K562 (cell line): ENCODE measurements around the gene WDR3. TPM values are rescaled to one million over a fixed set of nuclear protein-coding genes. Genes with fewer than 3 reads are reported as not detected.

ENCODE experiments used
- ATAC-seq: fragments of 200-7000 bp; cut with Tn5 transposase; 3 replicates; pipeline ENCODE4 v1.9.1; 2020; ENCODE audit warnings: moderate library complexity
- BruUV-seq: library from RNA; stranded (reverse); fragments of 400-500 nt; replicated peaks from 2 replicates; lab custom pipeline; 2021; lab: Mats Ljungman, UMichigan
- CTCF ChIA-PET: fragments of 300-600 bp; formaldehyde crosslinking; extraction: SDS; loops from one replicate; lab custom pipeline; 2021; ENCODE audit warnings: low intra/inter-chr PET ratio; lab: Yijun Ruan, JAX
- POLR2A ChIA-PET: fragments of 300-600, 350-650 bp; sonication (Branson Sonifier 250); formaldehyde crosslinking; extraction: SDS; loops from one replicate; lab custom pipeline; 2021; ENCODE audit warnings: antibody characterized with exemption, inconsistent platforms; lab: Yijun Ruan, JAX
- DNase-seq, 4 experiments: peaks; one replicate each; pipeline versions ENCODE4 v3.0.0 to v3.0.0-alpha.2; 2011 to 2018; ENCODE audit warnings: low spot score in 3 of 4, mixed read lengths in 3 of 4; ENCODE audit errors: extremely low read depth in 1 of 4
- FAIRE-seq: peaks from 2 replicates; lab custom pipeline; 2011; peaks lifted over from hg19 to GRCh38; lab: Jason Lieb, UNC
- H2AFZ ChIP-seq: 2 replicates; pipeline ENCODE4 v1.6.0; 2011; ENCODE audit warnings: low read depth, low read length, control low read depth, inconsistent platforms
- H3K27ac ChIP-seq: fragments of 200-600 bp; 3 replicates; pipeline ENCODE4 v1.8.0; 2011; ENCODE audit warnings: low read depth, mild to moderate bottlenecking, control low read depth, inconsistent platforms, low read length, moderate library complexity, mixed read lengths; ENCODE audit errors: extremely low read depth
- H3K27me3 ChIP-seq, 2 experiments: fragments of 300-600 bp in 1 of 2; 2 replicates in 1 of 2; 3 replicates in 1 of 2; pipeline versions ENCODE4 v1.6.0 to v1.8.0; 2011; ENCODE audit warnings: inconsistent platforms in 2 of 2, low read length in 2 of 2, mild to moderate bottlenecking in 1 of 2, mixed read lengths in 1 of 2, moderate library complexity in 1 of 2; ENCODE audit not compliant: control insufficient read depth in 2 of 2, insufficient read depth in 2 of 2
- H3K36me3 ChIP-seq: fragments of 300-600 bp; 3 replicates; pipeline ENCODE4 v1.8.0; 2011; ENCODE audit warnings: mild to moderate bottlenecking, low read length, inconsistent platforms; ENCODE audit not compliant: control insufficient read depth, insufficient read depth
- H3K4me1 ChIP-seq, 2 experiments: fragments of 200-600 bp in 1 of 2; replicated peaks in 1 of 2; 2 replicates in 1 of 2; 3 replicates in 1 of 2; pipeline versions ENCODE4 v1.5.1 to v1.8.0; 2011; ENCODE audit warnings: inconsistent platforms in 2 of 2, low read length in 2 of 2, mild to moderate bottlenecking in 1 of 2, mixed read lengths in 1 of 2, moderate library complexity in 1 of 2; ENCODE audit not compliant: control insufficient read depth in 2 of 2, insufficient read depth in 2 of 2
- H3K4me2 ChIP-seq: 2 replicates; pipeline ENCODE4 v1.6.1; 2011; ENCODE audit warnings: low read length, control low read depth, inconsistent platforms, mixed read lengths; ENCODE audit not compliant: insufficient read depth
- H3K4me3 ChIP-seq: fragments of 200-600 bp; sonication (generic), shearing (Covaris generic); 2 replicates; pipeline ENCODE4 v1.5.1; 2016; ENCODE audit warnings: control low read depth, inconsistent platforms
- H3K79me2 ChIP-seq: fragments of 200-600 bp; 3 replicates; pipeline ENCODE4 v1.8.0; 2011; ENCODE audit warnings: low read length, inconsistent platforms; ENCODE audit not compliant: control insufficient read depth, insufficient read depth
- H3K9ac ChIP-seq, 2 experiments: 2 replicates each; pipeline versions ENCODE4 v1.6.0 to v1.6.1; 2011; ENCODE audit warnings: low read depth in 2 of 2, low read length in 2 of 2, control low read depth in 1 of 2, inconsistent platforms in 1 of 2, mild to moderate bottlenecking in 1 of 2, mixed read lengths in 1 of 2; ENCODE audit not compliant: insufficient read depth in 1 of 2
- H3K9me1 ChIP-seq: one replicate; pipeline ENCODE4 v1.6.0; 2011; ENCODE audit warnings: inconsistent platforms, mild to moderate bottlenecking, low read length, moderate library complexity; ENCODE audit not compliant: control insufficient read depth, insufficient read depth
- H3K9me3 ChIP-seq: replicated peaks from 2 replicates; pipeline ENCODE4 v1.5.1; 2011; ENCODE audit warnings: low read depth, low read length, inconsistent platforms; ENCODE audit not compliant: control insufficient read depth, insufficient read depth
- H4K20me1 ChIP-seq: replicated peaks from 2 replicates; pipeline ENCODE4 v1.6.1; 2011; ENCODE audit warnings: low read length, inconsistent platforms, mixed read lengths; ENCODE audit not compliant: control insufficient read depth, insufficient read depth
- CEBPG ChIP-seq, 3 experiments: fragments of 200-800 bp in 1 of 3; sonication (Bioruptor generic) in 1 of 3; sonication (generic) in 1 of 3; formaldehyde crosslinking in 1 of 3; IDR thresholded peaks in 2 of 3; conservative IDR thresholded peaks in 1 of 3; 2 replicates each; pipeline versions ENCODE4 v1.6.1 to v1.8.0; 2016 to 2022; ENCODE audit warnings: missing compliant biosample characterization in 2 of 3, missing genetic modification characterization in 2 of 3, mild to moderate bottlenecking in 1 of 3, missing genetic modification reagents in 1 of 3
- DDX20 ChIP-seq: fragments of 450-650 bp; IDR thresholded peaks from 2 replicates; pipeline ENCODE4 v1.6.1; 2016; ENCODE audit warnings: missing genetic modification characterization, low read depth, mild to moderate bottlenecking, missing compliant biosample characterization, moderate library complexity
- MTA2 ChIP-seq: fragments of 450-650 bp; IDR thresholded peaks from 2 replicates; pipeline ENCODE4 v1.6.1; 2016; ENCODE audit warnings: low read depth
- NEUROD1 ChIP-seq: fragments of 150-350 bp; IDR thresholded peaks from 2 replicates; pipeline ENCODE4 v1.6.1; 2014; ENCODE audit warnings: borderline replicate concordance, low read length, low read depth; ENCODE audit not compliant: partially characterized antibody
- ZNF175 ChIP-seq: fragments of 200-800 bp; sonication (Bioruptor generic); IDR thresholded peaks from 2 replicates; pipeline ENCODE4 v1.6.1; 2016; ENCODE audit warnings: low read depth, mild to moderate bottlenecking, missing genetic modification characterization, missing compliant biosample characterization
- ZNF780A ChIP-seq: fragments of 250-450 bp; sonication (Bioruptor Pico); IDR thresholded peaks from 2 replicates; pipeline ENCODE4 v1.5.0; 2021; ENCODE audit warnings: mild to moderate bottlenecking
- WGBS: fragments of 100-300 bp; shearing (Covaris generic); methylation state at CpG from one replicate; pipeline ENCODE4 v1.1.6; 2016; ENCODE audit warnings: low coverage, mixed read lengths; ENCODE audit not compliant: insufficient coverage; ENCODE audit errors: missing lambda C conversion rate; 5-methylcytosine and 5-hydroxymethylcytosine counted together
- in situ Hi-C: fragments of 300-500 bp; cut with MboI; formaldehyde crosslinking; loops from 4 replicates; pipeline ENCODE4 v1.15.0; 2018; ENCODE audit warnings: inconsistent platforms, mixed read lengths
- intact Hi-C: fragments of 100-400 bp; cut with micrococcal nuclease; formaldehyde crosslinking; loops from 2 replicates; pipeline ENCODE4 v1.14.2; 2022
- polyA plus RNA-seq, 8 experiments: library from polyadenylated mRNA; depleted of rRNA in 4 of 8; stranded (reverse) in 5 of 8; unstranded in 3 of 8; fragments of >200 nt; fragmentation: Nextera tagmentation in 2 of 8; fragmentation: Illumina TruSeq in 1 of 8; extraction: Ambion mirVana in 2 of 8; extraction: Trizol in 1 of 8; gene quantifications; 2 replicates each; pipeline versions ENCODE4 v1.2.1 to v1.2.3, GENCODE V29; 2011 to 2014; ENCODE audit warnings: inconsistent platforms in 1 of 8, missing spikeins in 1 of 8
- total RNA-seq, 7 experiments: library from RNA; depleted of rRNA in 6 of 7; stranded (reverse); fragments of >200 nt in 6 of 7; fragmentation: Illumina TruSeq in 2 of 7; extraction: Trizol in 2 of 7; gene quantifications; 2 replicates each; pipeline versions ENCODE4 v1.2.1 to v1.2.3, GENCODE V29; 2011 to 2021; ENCODE audit warnings: low replicate concordance in 1 of 7
- TF ChIP-seq, protein P1 (sequence below): IDR thresholded peaks from 2 replicates; pipeline ENCODE4 v1.6.1; 2011; ENCODE audit not compliant: insufficient read length; ENCODE audit errors: extremely low read depth
- TF ChIP-seq, protein P2 (sequence below): sonication (generic); formaldehyde crosslinking; IDR thresholded peaks from 2 replicates; pipeline ENCODE4 v1.4.0; 2020; ENCODE audit warnings: mild to moderate bottlenecking, missing genetic modification reagents
- TF ChIP-seq, protein P3 (sequence below): fragments of 250-450 bp; sonication (Bioruptor Pico); IDR thresholded peaks from 2 replicates; pipeline ENCODE4 v1.4.0; 2020; ENCODE audit warnings: mild to moderate bottlenecking, moderate library complexity

Gene WDR3
- total and polyA plus RNA-seq, 9 of the 15 experiments (the other 6 are each of a cell fraction or from before 2014, with no cell fraction given): 40.6 to 122 (median 76.5) TPM

DNA sequence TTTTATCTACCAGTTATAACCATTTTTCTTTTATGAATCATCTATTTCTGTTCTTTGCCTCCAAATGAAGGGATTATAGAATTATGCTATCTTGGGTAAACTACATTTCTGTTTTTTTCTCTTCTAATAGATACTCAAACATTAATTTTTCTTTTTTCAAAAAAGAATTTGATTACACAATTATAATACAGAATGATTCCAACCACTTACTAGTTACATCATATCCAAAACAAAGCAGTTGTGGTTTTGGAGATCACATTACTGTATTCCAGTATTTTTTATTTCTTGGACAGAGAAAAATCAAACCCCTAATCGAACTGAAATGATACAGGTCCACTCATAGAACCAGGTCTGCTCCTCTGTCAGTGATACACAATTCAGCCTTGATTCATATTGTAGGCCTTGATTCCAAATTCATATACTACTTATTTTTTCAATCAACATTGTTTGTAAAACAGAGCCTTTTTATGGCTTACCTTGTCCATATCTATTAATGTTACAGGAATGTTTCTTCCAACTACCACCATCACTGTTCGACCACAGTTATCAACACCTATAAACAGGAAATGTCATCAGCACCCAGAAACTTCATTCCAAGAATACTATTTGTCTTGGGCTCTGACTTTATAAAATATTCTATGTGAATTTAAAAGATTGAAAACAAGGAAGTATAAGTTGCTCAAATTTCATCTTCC, 43.3 kb upstream of the WDR3 start:
- ChIA-PET CTCF (no interaction called here), POLR2A (interaction anchor here (0.8 kb wide), 1 partner anchor 44 kb away, joined by 3 read pairs; no protein-coding TSS in a partner anchor)
- Histone ChIP-seq H3K9me3 (no peaks in the 10 kb centered on the region), H3K4me2 (no peak overlapping the region), H3K27me3 (no peaks in the 10 kb centered on the region), H3K4me1 (no peaks in the 10 kb centered on the region), H2AFZ (no peak overlapping the region), H3K36me3 (peaks cover 5% of the 10 kb centered on the region; the same call in 1 of the 3 replicates), H3K27ac (no peak overlapping the region), H3K4me3 (no peak overlapping the region), H4K20me1 (no peaks in the 10 kb centered on the region), H3K9ac (no peak overlapping the region), H3K79me2 (no peaks in the 10 kb centered on the region), H3K9me1 (no peaks in the 10 kb centered on the region)
- FAIRE-seq: no peak
- BruUV-seq: no TSS peak
- WGBS: 44% methylated on average over 2 of the region's 2 CpGs
- no peak for ATAC-seq
- no peak for TF ChIP-seq CEBPG (CRISPR knock-in tag; IDR thresholded peaks at IDR 0.05)
- TF ChIP-seq CEBPG (tag; conservative IDR thresholded peaks at IDR 0.05 in 1 of 2, IDR thresholded peaks at IDR 0.05 in 1 of 2): 0 out of 4 replicates have a peak, but pooled peaks of 1 of the 2 experiments have one; percentile 41
- TF ChIP-seq, protein P1, sequence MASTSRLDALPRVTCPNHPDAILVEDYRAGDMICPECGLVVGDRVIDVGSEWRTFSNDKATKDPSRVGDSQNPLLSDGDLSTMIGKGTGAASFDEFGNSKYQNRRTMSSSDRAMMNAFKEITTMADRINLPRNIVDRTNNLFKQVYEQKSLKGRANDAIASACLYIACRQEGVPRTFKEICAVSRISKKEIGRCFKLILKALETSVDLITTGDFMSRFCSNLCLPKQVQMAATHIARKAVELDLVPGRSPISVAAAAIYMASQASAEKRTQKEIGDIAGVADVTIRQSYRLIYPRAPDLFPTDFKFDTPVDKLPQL: no peak
- DNase-seq: no peak
- in situ Hi-C loops (no loop called here), intact Hi-C loops (no loop called here)

DNA sequence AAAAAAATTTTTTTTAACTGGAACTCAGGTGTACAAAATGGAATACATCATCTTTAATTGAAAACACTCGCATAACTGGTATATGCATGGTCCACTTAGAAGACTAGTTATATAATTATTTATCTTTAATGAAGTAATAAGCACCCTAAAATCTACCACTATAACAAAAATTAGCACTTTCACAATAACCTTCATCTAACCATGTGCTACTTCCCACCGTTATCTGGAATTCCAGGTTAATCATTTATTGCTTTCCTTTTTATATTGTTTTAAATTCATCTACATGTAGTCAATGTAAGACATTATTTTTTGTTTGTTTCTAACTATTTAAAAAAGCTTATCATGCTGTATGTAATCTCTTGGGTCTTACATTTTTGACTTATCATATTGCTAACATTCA, 39.1 kb upstream of the WDR3 start:
- BruUV-seq: no TSS peak
- no peaks in the 10 kb centered on the region for H3K27me3 ChIP-seq
- H2AFZ ChIP-seq: no peak overlapping the region
- no peaks in the 10 kb centered on the region for H3K9me3 ChIP-seq
- ChIA-PET CTCF (no interaction called here), POLR2A (no interaction called here)
- DNase-seq (no peak), ATAC-seq (no peak), FAIRE-seq (no peak)
- H3K4me3 ChIP-seq: no peak overlapping the region
- no peak overlapping the region for H3K4me2 ChIP-seq
- in situ Hi-C loops (no loop called here), intact Hi-C loops (loop anchor here (10.0 kb wide), 2 partner anchors 196 to 826 kb away; partner anchors contain the start of gene TTF2)
- H3K27ac ChIP-seq: no peak overlapping the region
- H3K4me1 ChIP-seq: no peaks in the 10 kb centered on the region
- no peaks in the 10 kb centered on the region for H4K20me1 ChIP-seq
- WGBS: 77% methylated on average over 2 of the region's 2 CpGs
- H3K9ac ChIP-seq: no peak overlapping the region
- no peaks in the 10 kb centered on the region for H3K9me1 ChIP-seq
- H3K79me2 ChIP-seq: no peaks in the 10 kb centered on the region
- H3K36me3 ChIP-seq: peaks cover 10% of the 10 kb centered on the region; the same call in 2 of the 3 replicates
- TF ChIP-seq MTA2 (no peak), DDX20 (tag) (no peak), NEUROD1 (no peak), ZNF780A (CRISPR knock-in tag) (no peak), ZNF175 (no peak)
- TF ChIP-seq, protein P2, sequence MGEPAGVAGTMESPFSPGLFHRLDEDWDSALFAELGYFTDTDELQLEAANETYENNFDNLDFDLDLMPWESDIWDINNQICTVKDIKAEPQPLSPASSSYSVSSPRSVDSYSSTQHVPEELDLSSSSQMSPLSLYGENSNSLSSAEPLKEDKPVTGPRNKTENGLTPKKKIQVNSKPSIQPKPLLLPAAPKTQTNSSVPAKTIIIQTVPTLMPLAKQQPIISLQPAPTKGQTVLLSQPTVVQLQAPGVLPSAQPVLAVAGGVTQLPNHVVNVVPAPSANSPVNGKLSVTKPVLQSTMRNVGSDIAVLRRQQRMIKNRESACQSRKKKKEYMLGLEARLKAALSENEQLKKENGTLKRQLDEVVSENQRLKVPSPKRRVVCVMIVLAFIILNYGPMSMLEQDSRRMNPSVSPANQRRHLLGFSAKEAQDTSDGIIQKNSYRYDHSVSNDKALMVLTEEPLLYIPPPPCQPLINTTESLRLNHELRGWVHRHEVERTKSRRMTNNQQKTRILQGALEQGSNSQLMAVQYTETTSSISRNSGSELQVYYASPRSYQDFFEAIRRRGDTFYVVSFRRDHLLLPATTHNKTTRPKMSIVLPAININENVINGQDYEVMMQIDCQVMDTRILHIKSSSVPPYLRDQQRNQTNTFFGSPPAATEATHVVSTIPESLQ (CRISPR knock-in tag): no peak
- TF ChIP-seq, protein P3, sequence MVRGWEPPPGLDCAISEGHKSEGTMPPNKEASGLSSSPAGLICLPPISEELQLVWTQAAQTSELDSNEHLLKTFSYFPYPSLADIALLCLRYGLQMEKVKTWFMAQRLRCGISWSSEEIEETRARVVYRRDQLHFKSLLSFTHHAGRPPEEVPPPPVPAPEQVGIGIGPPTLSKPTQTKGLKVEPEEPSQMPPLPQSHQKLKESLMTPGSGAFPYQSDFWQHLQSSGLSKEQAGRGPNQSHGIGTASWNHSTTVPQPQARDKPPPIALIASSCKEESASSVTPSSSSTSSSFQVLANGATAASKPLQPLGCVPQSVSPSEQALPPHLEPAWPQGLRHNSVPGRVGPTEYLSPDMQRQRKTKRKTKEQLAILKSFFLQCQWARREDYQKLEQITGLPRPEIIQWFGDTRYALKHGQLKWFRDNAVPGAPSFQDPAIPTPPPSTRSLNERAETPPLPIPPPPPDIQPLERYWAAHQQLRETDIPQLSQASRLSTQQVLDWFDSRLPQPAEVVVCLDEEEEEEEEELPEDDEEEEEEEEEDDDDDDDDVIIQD: no peak
